SU-DHL-6 (cell line): Measurements from ENCODE around the gene TIGD1.

ENCODE experiments used
- H2AFZ ChIP-seq: fragments of 200-600 bp; sonication (generic); 2 replicates; pipeline ENCODE4 v1.6.1; 2014; ENCODE audit warnings: low read depth, mild to moderate bottlenecking, moderate library complexity, mixed read lengths, antibody characterized with exemption, low read length; ENCODE audit not compliant: severe bottlenecking
- H3F3A ChIP-seq: fragments of 200-600 bp; shearing (Covaris generic); 2 replicates; pipeline ENCODE4 v1.6.0; 2016; ENCODE audit warnings: antibody characterized with exemption, mild to moderate bottlenecking; ENCODE audit not compliant: insufficient read depth
- H3K27ac ChIP-seq: fragments of 200-600 bp; sonication (generic); 2 replicates; pipeline ENCODE4 v1.5.1; 2016; ENCODE audit warnings: low read depth, mild to moderate bottlenecking, low read length, moderate library complexity, mixed read lengths
- H3K27me3 ChIP-seq: fragments of 200-600 bp; sonication (generic), shearing (Covaris generic); 2 replicates; pipeline ENCODE4 v1.6.0; 2014; ENCODE audit warnings: mild to moderate bottlenecking, low read length
- H3K36me3 ChIP-seq: fragments of 200-600 bp; sonication (generic); 2 replicates; pipeline ENCODE4 v1.6.1; 2014; ENCODE audit warnings: mild to moderate bottlenecking, low read length, mixed read lengths
- H3K4me2 ChIP-seq: fragments of 300-600, 200-600 bp; shearing (Covaris generic), sonication (generic); 2 replicates; pipeline ENCODE4 v1.6.0; 2014; ENCODE audit warnings: low read length, low read depth, mild to moderate bottlenecking; ENCODE audit not compliant: poor library complexity, severe bottlenecking
- H3K4me3 ChIP-seq: fragments of 200-600 bp; sonication (generic); 2 replicates; pipeline ENCODE4 v1.5.1; 2014; ENCODE audit warnings: antibody characterized with exemption, low read length, mild to moderate bottlenecking, mixed read lengths; ENCODE audit not compliant: insufficient read depth, poor library complexity, severe bottlenecking
- H3K79me2 ChIP-seq: fragments of 200-600 bp; sonication (generic); 2 replicates; pipeline ENCODE4 v1.6.1; 2014; ENCODE audit warnings: mild to moderate bottlenecking, low read length, moderate library complexity; ENCODE audit not compliant: insufficient read depth
- H3K9ac ChIP-seq: fragments of 200-600 bp; sonication (generic); 2 replicates; pipeline ENCODE4 v1.7.0; 2014; ENCODE audit warnings: mild to moderate bottlenecking, low read length
- H3K9me2 ChIP-seq: fragments of 200-600 bp; sonication (generic); replicated peaks from 2 replicates; pipeline ENCODE4 v1.6.1; 2014; ENCODE audit warnings: low read length; ENCODE audit not compliant: insufficient read depth
- H3K9me3 ChIP-seq: fragments of 200-600 bp; sonication (generic); 2 replicates; pipeline ENCODE4 v1.6.1; 2014; ENCODE audit warnings: low read length, mixed read lengths; ENCODE audit not compliant: insufficient read depth
- H4K20me1 ChIP-seq: fragments of 200-600 bp; sonication (generic); 2 replicates; pipeline ENCODE4 v1.6.1; 2014; ENCODE audit warnings: low read depth, mild to moderate bottlenecking, antibody characterized with exemption, low read length, moderate library complexity, mixed read lengths
- CTCF ChIP-seq: fragments of 200-600 bp; sonication (generic); IDR thresholded peaks from one replicate; pipeline ENCODE4 v1.5.1; 2017; ENCODE audit warnings: antibody characterized with exemption, mild to moderate bottlenecking, low read length, moderate library complexity; ENCODE audit not compliant: insufficient read depth, poor library complexity, severe bottlenecking
- EZH2phosphoT487 ChIP-seq: fragments of 200-600 bp; sonication (generic), shearing (Covaris generic); conservative IDR thresholded peaks from 2 replicates; pipeline ENCODE4 v1.6.1; 2018; ENCODE audit warnings: mild to moderate bottlenecking, antibody characterized with exemption, low read length, moderate library complexity, mixed read lengths

Gene TIGD1

GRCh38 chr2:232576995-232577394 is 26.6 kb upstream of the TIGD1 start:
- no peak overlapping the region for H3K4me2 ChIP-seq
- H3K4me3 ChIP-seq: no peak overlapping the region
- TF ChIP-seq EZH2phosphoT487: no peak
- no peak for TF ChIP-seq CTCF
- no peaks in the 10 kb centered on the region for H3K27me3 ChIP-seq
- no peaks in the 10 kb centered on the region for H3K79me2 ChIP-seq
- H3F3A ChIP-seq: no peaks in the 10 kb centered on the region
- no peak overlapping the region for H3K9ac ChIP-seq
- no peaks in the 10 kb centered on the region for H3K36me3 ChIP-seq
- H2AFZ ChIP-seq: no peak overlapping the region
- no peak overlapping the region for H3K27ac ChIP-seq
- no peaks in the 10 kb centered on the region for H3K9me2 ChIP-seq
- no peaks in the 10 kb centered on the region for H4K20me1 ChIP-seq
- no peaks in the 10 kb centered on the region for H3K9me3 ChIP-seq

- H3K27me3 ChIP-seq: no peaks in the 10 kb centered on the region
- H4K20me1 ChIP-seq: no peaks in the 10 kb centered on the region
- H3F3A ChIP-seq: no peaks in the 10 kb centered on the region
- no peak overlapping the region for H3K27ac ChIP-seq
- TF ChIP-seq EZH2phosphoT487 (no peak), CTCF (no peak)
- H3K36me3 ChIP-seq: no peaks in the 10 kb centered on the region
- no peaks in the 10 kb centered on the region for H3K9me2 ChIP-seq
- H3K4me3 ChIP-seq: no peak overlapping the region
- no peak overlapping the region for H2AFZ ChIP-seq
- no peak overlapping the region for H3K9ac ChIP-seq
- no peaks in the 10 kb centered on the region for H3K79me2 ChIP-seq
- no peak overlapping the region for H3K4me2 ChIP-seq
- no peaks in the 10 kb centered on the region for H3K9me3 ChIP-seq
Measured at GRCh38 chr2:232575404-232575746, 25.0 kb upstream of the TIGD1 start.

- no peaks in the 10 kb centered on the region for H3F3A ChIP-seq
- no peaks in the 10 kb centered on the region for H3K9me3 ChIP-seq
- H3K27ac ChIP-seq: no peak overlapping the region
- H3K27me3 ChIP-seq: no peaks in the 10 kb centered on the region
- no peaks in the 10 kb centered on the region for H3K36me3 ChIP-seq
- no peak overlapping the region for H3K9ac ChIP-seq
- H2AFZ ChIP-seq: no peak overlapping the region
- H3K4me2 ChIP-seq: no peak overlapping the region
- no peak overlapping the region for H3K4me3 ChIP-seq
- no peaks in the 10 kb centered on the region for H4K20me1 ChIP-seq
- TF ChIP-seq EZH2phosphoT487 (no peak), CTCF (no peak)
- H3K9me2 ChIP-seq: no peaks in the 10 kb centered on the region
- no peaks in the 10 kb centered on the region for H3K79me2 ChIP-seq
Measured at GRCh38 chr2:232574674-232575403, 24.5 kb upstream of the TIGD1 start.
